HG02798 (cell line): ENCODE results near the gene INHBC.

Source experiments
- ATAC-seq: cut with Tn5 transposase; IDR thresholded peaks from one replicate; pipeline ENCODE4 v1.9.1; 2021; ENCODE audit warnings: mild to moderate bottlenecking; ENCODE audit not compliant: unreplicated experiment, poor library complexity

Gene INHBC

DNA sequence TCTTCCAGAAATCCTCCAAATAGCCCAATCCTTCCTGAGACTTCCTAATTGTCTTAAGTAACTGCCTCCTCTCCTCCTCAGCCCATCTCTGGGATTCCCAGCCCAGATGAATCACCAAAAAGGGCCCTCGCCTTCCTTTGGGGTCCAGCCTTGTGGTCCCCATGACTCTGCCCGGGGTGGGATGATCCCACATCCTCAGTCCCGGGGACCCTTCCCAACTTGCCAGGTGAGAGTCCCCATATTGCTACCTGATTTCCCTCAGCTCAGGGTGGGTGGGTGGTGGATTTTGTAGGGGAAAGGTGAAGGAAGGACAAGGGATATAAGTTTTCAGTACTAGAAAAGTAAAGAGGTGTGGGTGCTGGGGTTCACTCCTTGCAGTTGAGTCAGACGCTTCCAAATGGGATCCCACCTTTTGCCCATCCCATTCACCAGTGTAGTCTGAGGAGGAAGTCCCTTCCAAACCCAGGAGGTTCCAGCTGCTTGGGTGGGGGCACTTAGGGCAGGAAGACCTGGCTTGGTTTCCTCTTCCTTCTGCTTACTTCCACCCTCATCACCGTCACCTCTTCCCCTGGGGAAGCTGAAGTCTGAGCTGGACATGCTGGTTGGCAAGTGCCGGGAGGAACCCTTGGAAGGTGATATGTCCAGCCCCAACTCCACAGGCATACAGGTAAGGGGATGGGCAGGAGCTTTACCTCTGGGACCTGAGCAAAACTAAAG is 30.6 kb downstream of the INHBC start:
- ATAC-seq, result no peak

DNA sequence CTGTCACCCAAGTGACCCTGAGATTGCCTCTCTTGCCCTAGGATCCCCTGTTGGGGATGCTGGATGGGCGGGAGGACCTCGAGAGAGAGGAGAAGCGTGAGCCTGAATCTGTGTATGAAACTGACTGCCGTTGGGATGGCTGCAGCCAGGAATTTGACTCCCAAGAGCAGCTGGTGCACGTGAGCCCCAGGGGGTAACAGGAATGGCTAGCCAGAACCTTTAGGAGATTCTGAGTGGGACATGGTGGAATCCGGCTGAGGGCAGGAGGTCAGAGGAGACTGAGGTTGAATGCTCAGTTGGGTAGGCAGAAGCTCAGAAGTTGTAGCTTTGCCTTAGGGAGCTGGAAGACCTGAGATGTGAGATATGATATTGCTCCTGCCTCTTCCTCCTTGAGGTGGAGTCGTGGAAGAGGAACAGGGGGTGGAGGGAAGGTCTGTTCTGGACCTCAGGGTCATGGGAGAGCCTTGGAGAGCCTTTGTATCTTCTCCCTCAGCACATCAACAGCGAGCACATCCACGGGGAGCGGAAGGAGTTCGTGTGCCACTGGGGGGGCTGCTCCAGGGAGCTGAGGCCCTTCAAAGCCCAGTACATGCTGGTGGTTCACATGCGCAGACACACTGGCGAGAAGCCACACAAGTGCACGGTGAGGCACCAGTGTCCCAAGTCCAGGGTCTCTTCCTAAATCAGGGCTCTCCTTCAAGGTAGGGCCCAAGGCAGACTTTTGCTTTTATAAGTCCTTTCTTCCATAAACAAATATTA is 31.3 kb downstream of the INHBC start:
- no peak for ATAC-seq

DNA sequence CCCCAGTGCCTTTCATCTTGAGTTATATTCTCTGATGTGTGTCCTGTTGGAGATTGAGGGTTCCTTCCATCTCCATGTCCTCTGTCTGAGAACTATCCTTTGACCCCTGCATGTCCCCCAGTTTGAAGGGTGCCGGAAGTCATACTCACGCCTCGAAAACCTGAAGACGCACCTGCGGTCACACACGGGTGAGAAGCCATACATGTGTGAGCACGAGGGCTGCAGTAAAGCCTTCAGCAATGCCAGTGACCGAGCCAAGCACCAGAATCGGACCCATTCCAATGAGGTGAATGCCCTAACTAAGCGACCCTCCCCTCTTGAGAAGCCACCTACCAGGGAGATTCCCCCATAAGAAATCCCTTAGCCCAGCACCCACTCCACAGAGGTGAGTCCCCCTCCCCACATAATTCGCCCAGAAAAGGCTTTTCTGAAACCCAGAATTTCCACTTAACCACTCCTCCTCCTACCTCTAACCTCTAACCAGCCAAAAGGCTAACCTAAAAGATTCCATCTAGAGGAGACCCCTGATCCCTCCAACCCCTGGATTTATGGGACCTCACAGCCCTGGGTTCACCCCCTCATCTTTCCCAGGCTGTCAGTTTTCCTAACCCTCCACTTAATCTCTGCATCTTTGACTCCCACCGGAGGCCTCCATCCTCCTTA is 32.8 kb downstream of the INHBC start:
- no peak for ATAC-seq

DNA sequence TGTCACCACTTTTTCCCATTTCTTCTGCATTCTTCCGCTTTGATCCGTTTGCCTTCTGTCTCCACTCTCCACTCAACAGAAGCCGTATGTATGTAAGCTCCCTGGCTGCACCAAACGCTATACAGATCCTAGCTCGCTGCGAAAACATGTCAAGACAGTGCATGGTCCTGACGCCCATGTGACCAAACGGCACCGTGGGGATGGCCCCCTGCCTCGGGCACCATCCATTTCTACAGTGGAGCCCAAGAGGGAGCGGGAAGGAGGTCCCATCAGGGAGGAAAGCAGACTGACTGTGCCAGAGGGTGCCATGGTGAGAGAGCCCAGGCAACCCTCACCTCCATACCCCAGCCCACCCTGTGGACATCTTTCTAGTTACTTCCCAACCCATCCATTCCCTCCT is 33.3 kb downstream of the INHBC start:
- ATAC-seq, result no peak

DNA sequence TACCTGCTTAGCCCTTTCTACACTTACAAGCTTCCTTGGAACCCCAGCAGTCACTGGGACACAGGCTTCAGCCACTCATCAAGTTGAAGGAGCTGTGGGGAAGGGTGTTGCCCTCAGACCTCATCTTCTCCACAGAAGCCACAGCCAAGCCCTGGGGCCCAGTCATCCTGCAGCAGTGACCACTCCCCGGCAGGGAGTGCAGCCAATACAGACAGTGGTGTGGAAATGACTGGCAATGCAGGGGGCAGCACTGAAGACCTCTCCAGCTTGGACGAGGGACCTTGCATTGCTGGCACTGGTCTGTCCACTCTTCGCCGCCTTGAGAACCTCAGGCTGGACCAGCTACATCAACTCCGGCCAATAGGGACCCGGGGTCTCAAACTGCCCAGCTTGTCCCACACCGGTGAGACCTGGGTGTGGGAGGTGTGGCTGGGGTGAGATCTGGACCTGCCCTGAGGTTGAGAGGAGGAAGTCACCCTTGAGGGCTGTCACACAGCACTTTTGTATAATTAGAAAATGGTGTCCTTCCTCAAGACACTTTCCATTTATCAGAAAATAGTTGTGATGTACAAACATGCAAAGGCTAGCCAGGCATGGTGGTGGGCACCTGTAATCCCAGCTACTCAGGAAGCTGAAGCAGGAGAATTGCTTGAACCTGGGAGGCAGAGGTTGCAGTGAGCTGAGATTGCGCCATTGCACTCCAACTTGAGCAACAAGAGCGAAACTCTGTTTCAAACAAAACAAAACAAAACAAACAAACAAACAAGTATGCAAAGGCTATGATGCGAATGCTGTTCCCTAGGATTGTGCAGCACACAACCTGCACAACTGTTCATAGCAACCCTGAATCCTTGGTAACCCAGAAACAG is 34.9 kb downstream of the INHBC start:
- no peak for ATAC-seq

DNA sequence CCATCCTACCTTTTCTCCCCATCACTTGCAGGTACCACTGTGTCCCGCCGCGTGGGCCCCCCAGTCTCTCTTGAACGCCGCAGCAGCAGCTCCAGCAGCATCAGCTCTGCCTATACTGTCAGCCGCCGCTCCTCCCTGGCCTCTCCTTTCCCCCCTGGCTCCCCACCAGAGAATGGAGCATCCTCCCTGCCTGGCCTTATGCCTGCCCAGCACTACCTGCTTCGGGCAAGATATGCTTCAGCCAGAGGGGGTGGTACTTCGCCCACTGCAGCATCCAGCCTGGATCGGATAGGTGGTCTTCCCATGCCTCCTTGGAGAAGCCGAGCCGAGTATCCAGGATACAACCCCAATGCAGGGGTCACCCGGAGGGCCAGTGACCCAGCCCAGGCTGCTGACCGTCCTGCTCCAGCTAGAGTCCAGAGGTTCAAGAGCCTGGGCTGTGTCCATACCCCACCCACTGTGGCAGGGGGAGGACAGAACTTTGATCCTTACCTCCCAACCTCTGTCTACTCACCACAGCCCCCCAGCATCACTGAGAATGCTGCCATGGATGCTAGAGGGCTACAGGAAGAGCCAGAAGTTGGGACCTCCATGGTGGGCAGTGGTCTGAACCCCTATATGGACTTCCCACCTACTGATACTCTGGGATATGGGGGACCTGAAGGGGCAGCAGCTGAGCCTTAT is 35.8 kb downstream of the INHBC start:
- no peak for ATAC-seq

DNA sequence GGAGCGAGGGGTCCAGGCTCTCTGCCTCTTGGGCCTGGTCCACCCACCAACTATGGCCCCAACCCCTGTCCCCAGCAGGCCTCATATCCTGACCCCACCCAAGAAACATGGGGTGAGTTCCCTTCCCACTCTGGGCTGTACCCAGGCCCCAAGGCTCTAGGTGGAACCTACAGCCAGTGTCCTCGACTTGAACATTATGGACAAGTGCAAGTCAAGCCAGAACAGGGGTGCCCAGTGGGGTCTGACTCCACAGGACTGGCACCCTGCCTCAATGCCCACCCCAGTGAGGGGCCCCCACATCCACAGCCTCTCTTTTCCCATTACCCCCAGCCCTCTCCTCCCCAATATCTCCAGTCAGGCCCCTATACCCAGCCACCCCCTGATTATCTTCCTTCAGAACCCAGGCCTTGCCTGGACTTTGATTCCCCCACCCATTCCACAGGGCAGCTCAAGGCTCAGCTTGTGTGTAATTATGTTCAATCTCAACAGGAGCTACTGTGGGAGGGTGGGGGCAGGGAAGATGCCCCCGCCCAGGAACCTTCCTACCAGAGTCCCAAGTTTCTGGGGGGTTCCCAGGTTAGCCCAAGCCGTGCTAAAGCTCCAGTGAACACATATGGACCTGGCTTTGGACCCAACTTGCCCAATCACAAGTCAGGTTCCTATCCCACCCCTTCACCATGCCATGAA is 36.5 kb downstream of the INHBC start:
- ATAC-seq, result no peak

DNA sequence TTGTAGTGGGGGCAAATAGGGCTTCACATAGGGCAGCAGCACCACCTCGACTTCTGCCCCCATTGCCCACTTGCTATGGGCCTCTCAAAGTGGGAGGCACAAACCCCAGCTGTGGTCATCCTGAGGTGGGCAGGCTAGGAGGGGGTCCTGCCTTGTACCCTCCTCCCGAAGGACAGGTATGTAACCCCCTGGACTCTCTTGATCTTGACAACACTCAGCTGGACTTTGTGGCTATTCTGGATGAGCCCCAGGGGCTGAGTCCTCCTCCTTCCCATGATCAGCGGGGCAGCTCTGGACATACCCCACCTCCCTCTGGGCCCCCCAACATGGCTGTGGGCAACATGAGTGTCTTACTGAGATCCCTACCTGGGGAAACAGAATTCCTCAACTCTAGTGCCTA is 37.1 kb downstream of the INHBC start:
- no peak for ATAC-seq

DNA sequence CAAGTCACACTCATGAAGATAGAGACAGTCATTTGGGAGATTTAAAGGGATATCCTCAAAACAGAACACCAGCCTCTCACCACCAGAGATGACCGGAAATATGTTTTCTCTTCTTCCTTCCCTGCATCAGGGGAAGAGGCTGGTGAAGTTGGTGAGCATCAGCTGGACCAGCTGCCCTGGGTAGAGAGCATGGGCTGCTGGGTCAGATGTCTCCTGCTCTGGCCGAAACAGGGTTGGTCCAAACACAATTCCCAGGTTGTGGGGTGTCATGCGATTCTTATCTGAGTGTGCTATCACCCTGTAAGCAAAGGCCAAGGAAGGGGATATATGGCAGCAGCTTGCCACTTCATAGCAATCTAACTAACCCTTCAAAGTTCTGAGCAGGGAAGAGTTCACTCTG is 37.8 kb downstream of the INHBC start:
- ATAC-seq, result no peak

DNA sequence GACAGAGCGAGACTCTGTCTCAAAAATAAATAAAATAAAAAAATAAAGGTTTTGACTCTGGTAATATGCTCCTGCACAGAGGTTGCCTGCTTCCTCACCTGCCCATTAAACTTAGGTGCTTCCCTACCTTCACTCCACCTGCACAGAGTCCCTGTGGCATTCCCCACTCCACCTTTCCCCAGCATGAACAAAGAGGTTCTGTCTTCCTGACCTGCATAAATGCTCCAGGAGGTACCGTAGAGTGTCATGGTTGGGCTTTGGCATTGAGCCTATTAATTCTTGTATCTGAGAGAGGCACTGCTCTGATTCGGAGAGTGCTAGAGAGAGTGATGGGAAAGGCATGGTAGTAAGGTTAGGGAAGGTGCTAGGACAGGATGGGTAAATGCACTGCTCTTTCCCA is 38.8 kb downstream of the INHBC start:
- ATAC-seq, result no peak

DNA sequence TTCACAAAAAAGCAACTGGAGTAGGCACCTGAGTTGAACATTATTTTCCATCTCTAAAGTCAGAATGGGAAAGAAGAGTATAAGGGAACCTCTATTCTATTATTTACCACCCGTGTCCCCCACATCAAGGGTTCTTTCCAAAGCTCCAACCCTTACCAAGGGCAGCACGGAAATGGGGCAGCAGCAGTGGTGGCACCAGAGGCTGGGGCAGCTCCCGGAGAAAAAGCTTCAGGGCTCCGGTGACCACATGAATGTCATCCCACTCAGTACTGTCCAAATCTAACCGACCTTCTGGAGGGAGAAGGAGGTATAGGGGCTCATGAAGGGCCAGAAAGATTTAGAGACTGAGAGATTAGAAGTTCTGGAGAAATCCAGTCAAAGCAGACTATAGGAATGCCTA is 39.3 kb downstream of the INHBC start:
- ATAC-seq, result no peak

DNA sequence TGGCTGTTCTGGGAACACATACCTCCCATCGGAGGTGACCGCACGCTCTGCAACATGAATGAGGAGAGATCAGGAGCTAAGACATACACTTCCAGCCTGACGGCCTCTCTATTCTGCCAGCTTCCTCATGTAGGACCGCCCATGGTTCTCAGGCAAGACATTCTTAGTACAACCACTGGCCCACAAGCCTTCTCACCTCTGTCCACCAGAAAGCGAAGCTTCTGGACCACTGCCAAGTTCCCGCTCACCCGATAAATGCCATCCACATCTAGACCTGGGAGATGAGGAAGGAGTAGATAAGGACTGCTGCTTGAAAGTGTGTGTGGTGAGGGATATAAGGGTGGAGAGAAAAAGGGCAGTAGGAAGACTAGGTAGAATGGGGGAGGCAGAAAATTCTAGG is 39.8 kb downstream of the INHBC start:
- no peak for ATAC-seq

DNA sequence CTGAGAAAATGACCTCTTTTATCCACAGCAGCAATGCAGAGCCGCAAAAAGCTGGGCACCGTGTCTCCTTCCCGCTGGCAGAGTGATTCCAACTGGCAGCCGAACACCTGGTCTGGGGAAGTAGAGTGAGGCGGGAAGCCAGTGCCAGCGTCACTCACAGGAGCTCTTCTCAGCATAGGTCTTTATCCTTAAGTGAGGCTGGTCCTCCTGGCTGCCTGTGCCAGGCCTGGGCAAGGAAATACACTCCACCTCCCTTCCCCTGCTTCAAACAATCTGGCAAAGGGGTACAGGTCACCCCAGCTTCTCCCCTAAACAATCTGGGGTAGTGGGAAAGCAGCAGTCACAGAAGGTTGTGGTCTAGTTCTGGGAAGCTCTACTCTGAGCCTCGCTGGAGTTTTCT is 40.3 kb downstream of the INHBC start:
- no peak for ATAC-seq

DNA sequence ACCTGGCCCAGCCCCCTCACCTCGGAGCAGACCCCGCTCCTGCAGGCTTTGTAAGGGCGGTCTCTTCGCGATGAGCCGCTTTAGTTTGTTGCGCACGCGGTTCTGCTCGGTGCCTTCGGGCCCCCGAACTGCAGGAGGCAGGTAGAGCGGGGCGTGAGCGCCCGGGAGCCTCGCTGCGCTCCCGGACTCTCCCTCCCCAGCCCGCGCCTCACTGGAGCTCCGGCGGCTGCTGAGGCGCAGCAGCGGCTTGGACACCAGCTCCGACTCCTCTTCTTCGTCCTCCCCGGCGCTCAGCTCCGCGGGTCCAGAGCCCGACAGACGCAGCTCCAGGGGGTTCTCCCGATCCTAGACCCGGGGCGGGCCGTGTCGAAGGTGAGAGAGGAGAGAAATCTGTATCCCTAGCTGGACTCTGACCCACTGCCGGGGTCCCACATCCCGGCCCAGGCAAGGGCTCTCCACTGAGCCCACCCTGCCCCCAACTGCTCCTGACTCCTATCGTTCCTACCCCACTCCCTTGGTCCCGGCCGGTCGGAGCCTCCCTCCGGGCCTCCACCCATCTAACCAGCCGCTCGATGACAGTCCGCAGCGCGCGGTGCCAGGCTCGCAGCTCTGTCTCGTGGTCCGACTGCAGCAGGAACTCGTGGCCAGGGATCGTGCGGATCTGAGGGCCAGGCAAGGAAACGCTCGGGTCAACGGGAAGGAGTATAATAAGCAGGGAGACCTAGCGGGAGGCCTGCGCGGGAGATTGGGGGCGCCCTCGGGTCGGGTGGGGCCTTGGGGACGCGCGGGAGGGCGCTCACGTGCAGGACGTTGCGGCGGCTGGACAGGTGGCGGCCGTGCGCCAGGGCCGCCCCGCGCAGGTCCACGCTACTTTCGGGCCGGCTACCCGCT is 40.9 kb downstream of the INHBC start:
- no peak for ATAC-seq

DNA sequence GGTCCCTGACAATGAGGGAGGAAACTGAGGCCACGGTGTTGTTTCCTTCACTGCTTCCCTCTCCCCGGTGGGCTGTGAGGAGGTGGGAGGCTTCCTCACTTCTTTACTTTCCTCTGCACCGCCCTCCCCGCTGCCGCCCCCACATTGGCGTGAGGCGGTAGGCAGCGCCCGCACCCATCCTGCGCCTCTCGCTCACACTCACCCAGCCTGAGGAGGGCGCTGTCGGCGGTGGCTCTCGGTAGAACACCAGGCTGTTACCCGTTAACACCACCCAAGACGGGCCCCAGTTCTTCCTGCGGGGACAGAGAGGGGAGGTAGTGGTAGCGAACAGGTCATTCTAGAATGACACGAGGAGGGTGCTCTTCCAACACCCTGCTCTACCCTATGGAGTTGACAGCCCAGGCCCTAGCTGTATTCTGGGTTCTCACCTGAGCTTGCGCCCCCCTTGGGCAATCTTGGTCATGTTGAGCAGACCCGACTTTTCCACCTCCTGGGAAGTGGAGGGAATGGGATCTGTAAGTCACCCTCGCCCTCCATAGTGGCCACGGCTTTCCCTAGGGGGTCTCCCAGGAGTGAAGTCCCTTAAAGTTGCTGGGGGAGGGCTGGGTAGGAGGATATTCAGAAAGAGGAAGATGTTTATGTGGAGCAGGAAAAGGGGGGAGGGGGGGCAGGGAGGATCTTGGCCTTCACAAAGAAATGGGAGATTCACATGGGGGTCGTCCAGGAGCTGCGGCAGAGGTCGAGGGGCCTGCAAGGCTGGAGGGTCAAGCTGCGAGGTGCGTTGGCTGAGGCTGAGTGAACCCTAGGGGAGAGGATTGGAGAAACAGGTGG is 41.8 kb downstream of the INHBC start:
- no peak for ATAC-seq

DNA sequence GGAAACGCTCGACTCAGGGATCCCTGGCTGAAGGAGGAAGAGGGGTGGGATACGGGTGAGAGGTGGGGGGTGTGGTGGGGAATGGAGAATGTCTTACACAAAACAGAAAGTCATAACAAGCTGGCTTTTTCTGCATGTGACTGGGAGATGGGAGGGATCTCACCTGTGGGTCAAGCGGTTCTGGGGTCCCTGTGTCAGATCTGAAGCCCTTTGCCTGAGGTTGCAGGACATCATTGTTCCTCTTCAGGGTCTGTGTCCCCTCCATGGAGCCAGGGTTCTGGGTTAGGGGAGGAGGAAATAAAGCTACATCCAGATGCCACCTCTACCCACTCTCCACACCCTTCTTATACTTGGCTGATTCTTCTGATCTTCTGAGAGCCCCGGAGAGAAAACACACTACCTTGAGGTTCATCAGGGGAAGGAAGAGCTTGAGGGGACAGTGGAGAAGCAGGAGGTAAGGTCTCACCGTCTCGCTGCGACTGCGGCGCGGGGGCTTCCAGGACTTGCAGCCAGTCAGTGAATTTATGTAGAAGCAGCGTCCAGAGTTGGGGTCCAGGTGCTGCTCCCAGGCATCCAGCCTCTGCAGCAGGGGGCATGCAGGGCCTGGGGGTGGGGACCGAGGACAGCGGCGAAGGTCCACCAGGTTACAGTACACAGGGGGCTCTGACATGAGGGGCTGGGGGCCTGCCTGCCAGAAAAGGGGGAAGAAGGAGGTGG is 42.6 kb downstream of the INHBC start:
- no peak for ATAC-seq
